ENCODE measurements around the gene NID2.

NID2 gene

DNA sequence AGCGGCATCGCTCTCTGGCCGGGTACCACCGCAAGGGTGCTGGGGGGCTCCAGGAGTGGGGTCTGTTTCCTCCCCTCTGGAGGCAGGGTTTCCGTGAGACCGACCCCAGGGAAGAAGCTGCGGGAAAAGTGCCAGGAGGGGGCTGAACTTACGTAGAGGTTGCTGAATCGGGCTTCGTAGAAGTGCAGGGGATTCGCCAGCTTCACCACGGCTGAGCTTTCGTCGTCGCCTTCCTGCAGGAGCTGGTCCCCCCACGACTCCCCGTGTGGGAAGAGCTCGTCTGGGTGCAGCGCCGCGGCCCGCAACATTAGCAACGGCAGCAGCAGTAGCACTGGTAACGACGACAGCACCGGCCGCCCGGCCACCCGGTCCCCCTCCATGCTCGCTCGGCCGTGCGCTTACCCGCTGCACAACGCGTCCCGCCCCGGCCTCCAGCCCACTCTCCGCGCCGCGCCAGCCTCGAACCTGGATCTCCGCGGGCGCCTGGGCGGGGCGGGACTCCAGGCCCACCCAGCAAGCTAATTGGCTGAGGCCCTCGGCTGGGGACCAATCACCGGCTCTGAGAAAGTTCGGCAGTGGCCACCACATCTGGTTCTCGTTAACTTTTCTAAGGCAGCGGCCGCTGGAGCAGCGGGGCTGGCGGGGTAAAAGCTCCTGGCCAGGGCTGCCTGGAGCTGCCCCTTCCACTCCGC lies at the start of gene NID2:
NID2 (minus strand) TSS at position 445 of the 692 bp plus-strand sequence; CDS start at position 380, 65 bp downstream.
- DNase-seq = no peak

DNA sequence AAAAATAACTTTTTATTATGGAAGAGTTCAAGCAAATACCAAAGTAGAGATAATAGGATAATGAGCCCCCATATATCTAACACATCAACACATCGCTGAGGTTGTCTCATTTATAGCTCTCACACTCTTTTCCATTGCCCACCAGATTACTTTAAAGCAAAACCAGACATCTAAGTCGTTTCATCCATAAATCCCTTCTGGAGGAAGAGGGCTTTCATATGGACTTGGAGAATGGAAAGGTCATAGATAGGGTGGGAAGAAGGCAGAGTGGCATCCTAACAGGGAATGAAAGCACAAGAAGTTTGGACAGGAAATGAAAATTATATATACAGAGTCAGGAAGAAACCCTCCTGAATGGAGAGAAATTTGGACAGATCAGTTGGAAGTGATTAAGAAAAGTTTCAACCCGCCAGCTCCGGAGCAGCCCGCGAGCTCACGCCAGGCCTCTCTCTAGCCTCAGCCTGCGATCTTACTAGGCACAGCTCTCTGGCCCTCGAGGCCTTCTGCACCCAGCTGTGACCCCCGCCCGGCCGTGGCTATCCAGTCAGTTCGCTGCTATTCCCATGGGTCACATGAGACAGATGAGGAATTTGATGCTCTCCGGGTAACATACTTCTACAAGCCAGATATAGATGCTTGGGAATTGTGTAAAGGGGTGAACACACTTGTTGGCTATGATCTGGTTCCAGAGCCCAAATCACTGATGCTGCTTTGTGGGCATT lies 48.4 kb upstream of the NID2 start:
- DNase-seq = no peak

- DNase-seq = no peak
These were observed 46.4 kb upstream of the NID2 start for GRCh38 chr14:52115286-52115685.

DNA sequence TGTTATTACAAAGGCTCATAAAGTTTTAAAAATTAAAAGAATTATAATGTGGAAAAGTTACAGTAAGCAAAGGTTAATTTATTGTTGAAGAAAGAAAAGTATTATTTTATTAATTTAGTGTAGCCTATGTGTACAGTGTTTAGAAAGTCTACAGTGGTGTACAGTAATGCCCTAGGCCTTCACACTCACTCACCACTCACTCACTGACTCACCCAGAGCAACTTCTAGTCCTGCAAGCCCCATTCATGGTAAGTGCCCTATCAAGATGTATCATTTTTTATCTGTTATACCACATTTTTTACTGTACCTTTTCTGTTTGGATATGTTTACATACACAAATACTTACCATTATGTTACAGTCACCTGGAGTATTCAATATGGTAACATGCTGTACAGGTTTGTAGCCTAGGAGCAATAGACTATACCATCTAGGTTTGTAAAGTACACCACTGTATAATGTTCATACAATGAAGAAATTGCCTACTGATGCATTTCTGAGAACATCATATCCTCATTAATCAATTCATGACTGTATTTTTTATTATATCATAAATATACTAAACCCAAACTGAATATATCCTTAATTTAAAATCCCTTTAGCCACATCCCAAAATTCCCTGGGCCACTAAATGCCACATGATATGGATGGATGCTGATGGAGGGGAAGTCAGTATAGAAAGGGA lies 43.6 kb upstream of the NID2 start:
- DNase-seq = no peak

DNA sequence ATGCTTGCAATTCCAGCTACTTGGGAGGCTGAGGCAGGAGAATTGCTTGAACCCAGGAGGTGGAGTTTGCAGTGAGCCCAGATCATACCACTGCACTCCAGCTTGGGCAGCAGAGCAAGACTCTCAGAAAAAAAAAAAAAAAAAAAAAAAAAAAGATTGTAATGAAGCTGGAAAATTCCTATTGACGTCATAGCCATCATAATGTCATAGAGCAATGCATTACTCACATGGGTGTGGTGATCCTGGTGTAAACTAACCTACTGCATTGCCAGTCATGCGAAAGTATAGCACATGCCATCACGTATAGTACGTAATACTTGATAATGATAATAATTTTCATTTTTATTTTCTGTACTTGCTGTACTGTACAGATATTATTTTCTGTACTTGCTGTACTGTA lies 42.7 kb upstream of the NID2 start:
- no peak for DNase-seq

DNA sequence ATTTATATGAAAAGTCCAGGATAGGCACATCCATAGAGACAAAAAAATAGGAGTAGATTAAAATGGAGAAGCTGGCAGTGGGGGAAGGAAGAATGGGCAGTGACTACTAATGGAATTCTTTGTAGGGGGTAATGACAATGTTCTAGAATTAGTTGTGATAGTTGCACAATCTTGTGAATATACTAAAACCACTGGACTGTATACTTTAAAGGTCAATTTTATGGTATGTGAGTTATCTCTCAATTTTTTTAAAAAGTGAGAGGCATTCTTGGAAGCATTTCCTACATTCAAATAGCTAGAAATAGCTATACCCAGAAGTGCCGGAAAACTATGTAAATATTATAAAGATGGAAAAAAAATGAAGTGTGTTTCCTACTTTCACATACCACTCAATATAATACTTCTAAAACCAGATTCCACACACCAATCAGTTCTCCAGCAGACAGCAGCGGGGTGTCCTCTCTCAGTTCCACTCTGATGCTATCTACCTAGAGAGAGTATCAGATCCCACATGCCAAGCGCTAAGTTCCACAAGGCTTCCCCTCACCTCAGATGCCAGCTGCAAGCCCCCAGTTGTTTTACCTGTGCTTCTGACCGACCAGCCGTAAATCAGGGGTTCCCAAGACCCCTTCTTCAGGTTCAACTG lies 41.7 kb upstream of the NID2 start:
- no peak for DNase-seq

DNA sequence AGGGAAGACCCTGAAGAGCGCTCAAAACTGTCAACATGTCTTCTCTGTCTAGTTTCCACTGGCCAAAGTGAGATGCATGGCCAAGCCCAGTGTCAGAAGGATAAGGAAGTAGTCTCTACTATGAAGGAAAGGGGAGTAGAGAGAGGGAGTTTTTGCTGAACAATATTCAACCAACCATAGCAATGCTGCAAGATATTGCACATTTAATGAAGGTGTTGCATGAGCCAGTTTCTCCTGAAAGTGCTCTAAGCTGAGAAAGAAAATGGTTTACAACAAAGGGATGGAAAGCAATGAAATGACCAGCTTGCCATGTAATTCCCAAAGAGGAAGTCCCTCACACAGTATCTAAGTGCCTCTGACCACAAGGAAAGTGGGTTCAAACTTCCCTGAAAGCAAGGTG lies 40.0 kb upstream of the NID2 start:
- no peak for DNase-seq

GRCh38 chr14:52106840-52107239 lies 38.0 kb upstream of the NID2 start:
- no peak for DNase-seq

DNA sequence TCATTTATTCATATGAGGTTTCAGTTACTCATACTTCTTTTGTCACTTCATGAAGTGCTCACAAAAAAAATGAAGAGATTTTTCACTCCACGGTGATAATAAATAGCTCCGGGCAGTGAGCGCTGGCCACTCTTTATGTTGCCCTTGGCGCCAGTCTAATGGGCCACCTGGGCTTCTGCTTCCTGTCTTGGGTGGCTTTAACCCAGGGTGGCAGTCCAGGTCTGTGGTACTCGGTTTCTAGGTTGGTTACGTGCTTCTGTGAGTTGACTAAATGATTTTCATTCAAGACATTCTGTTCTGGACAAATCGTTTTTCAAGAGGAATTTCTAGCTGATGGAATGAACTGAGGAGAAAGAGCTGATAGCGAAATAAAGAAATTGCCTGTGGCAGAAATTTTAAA lies 34.6 kb upstream of the NID2 start:
- no peak for DNase-seq

GRCh38 chr14:52095794-52096193 lies 26.9 kb upstream of the NID2 start:
- DNase-seq = no peak

- no peak for DNase-seq
These were observed 26.5 kb upstream of the NID2 start for GRCh38 chr14:52095336-52095735.

- no peak for DNase-seq
These were observed 25.9 kb upstream of the NID2 start for GRCh38 chr14:52094546-52095271.

GRCh38 chr14:52091928-52092327 lies 23.1 kb upstream of the NID2 start:
- no peak for DNase-seq

DNA sequence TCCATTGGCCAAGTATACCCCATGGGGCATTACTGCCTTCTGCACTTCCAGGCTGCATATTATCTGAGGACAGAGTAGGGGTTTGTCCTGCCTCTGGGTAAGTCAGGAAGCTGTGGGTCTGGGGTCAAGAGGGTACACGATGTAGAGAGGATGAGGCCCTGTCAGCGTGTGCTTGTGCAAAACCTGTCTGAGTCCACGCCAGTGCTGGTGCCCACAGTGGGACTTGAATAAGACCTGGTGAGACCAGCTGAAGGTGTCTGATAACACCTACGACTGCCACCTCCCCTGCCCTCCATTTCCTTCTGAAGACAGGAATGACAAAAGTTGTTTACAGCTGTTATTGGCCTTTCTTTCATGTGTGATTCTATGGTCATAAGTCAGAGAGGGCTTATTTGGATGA lies 22.1 kb upstream of the NID2 start:
- no peak for DNase-seq

- no peak for DNase-seq
These were observed 20.4 kb upstream of the NID2 start for GRCh38 chr14:52089218-52089617.

DNA sequence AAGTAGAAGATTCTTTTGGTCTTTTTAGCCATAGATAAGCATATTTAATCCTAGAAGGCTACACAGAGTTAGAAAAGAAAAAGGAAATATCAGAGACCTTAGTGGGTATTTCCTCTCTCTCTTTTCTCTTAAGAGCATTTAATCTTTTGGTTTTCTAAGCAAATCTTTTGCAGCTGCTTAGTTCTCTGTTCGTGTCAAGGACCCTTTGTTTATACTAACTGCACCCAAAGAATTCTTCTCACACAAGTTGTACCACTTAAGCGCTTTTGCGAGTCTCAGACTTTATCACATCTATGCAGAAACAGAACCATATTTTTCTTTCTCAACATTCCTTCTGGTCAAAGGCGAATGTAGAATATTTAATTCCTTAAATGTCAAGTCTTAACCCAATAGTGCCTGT lies 17.9 kb upstream of the NID2 start:
- DNase-seq = no peak

- no peak for DNase-seq
These were observed 14.0 kb upstream of the NID2 start for GRCh38 chr14:52082903-52083302.

DNA sequence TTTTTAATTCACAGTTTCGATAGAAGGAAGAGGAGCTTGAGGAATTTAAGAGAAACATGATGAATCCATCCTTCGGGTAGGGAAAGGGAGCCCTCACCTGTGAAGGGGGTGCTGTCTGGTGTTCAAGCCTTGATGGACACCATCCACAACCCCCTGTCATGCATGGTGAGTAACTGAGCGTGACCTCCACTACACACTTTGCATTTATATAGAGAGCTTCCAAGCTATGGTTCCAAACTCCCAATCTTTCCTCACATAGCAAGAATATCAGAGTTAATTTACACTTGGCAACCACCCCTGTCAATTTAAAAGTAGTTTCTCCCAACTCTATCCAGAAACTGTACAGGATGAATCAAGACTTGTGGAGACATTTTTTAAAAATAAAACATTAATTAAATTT lies 13.1 kb upstream of the NID2 start:
- DNase-seq = no peak

DNA sequence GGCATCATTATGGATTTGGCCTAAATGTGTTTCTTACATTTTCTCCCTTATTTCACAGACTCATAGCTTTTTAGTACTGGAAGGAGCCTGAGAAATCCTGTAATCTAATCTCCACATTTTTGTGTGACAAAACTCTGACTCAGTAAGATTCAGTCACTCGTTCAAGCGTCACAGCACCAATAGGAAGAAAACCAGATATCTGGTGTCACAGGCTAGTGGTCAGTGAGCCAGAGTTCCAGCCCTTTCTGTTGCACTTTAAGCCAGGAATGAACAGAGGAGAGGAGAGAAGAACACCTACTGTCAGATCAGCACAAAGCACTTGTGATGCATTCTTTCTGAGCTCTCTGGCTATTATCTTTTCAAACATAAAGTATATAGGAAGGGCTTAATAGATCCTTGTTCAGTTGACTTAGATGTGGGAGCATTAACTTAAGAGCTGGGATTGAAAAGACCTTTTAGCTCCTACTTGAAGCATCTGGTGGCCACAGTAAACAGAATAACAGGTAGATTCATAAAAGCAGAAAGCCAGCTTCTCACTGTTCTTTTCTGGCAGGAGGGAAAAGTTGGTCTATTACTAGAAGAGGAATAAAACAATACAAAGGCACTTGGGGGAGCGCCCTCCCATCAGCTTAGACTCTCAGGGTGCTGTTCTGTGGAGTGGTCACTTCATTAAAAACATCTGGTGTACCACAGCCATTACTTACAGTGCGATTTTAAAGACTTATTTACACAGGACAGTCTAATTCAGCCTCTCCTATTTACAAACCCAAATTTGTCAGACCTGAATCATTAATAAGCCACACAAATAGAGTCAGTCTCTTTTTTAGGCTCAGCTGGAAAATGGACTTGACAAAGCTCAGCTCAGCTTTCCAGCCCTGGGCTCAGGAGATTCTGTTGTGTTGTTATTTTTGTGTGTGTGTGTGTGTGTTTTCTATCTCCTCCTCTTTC lies 12.2 kb upstream of the NID2 start:
- no peak for DNase-seq

DNA sequence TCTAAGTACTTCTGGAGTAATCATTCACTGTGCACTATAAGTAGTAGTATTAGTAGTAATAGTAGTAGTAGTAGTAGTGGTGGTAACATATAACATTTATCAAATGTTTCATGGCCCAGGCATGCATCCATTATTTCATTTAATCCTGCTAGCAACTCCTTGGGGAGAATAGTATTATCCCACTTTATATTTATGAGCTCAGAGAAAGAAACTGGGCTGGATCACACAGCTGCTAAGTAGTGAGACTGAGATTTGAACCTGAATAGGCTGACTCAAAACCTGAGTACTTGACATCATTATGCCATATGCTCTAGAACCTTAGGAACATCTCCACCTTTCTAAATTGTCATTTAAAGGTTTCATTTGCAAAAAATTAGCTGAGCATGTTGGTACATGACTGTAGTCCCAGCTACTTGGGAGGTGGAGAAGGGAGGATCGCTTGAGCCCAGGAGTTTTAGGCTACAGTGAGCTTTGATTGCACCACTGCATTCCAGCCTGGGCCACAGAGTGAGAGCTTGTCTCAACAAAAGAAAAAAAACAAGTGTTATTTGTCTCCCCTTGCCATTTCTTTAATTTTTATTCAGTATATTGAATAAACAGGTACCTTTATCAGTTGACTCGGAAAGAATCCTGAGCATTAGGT lies 11.4 kb upstream of the NID2 start:
- DNase-seq = no peak

All from MV-4-11 (cell line).